K562 (cell line): ENCODE measurements around the gene SLC19A3.

Source experiments
- ATF2 ChIP-seq: sonication (generic); formaldehyde crosslinking; IDR thresholded peaks from 2 replicates; pipeline ENCODE4 v1.8.1; 2022; ENCODE audit warnings: missing genetic modification reagents
- EP300 ChIP-seq: IDR thresholded peaks from 2 replicates; pipeline ENCODE4 v1.6.1; 2012; ENCODE audit warnings: low read length, improper control_type of control experiment
- FOXK1 ChIP-seq: sonication (generic); formaldehyde crosslinking; IDR thresholded peaks from 2 replicates; pipeline ENCODE4 v1.8.0; 2022; ENCODE audit warnings: missing genetic modification reagents, mild to moderate bottlenecking, borderline replicate concordance
- MTF1 ChIP-seq: fragments of 250-450 bp; sonication (Bioruptor Pico); IDR thresholded peaks from 2 replicates; pipeline ENCODE4 v1.9.0; 2021; ENCODE audit warnings: moderate library complexity, mild to moderate bottlenecking, inconsistent platforms, borderline replicate concordance
- PHB2 ChIP-seq: fragments of 450-650 bp; IDR thresholded peaks from 2 replicates; pipeline ENCODE4 v1.6.1; 2017; ENCODE audit warnings: low read depth
- THAP7 ChIP-seq: fragments of 250-450 bp; sonication (Bioruptor Pico); IDR thresholded peaks from 2 replicates; pipeline ENCODE4 v1.5.0; 2021
- USF1 ChIP-seq: sonication (generic); formaldehyde crosslinking; IDR thresholded peaks from 2 replicates; pipeline ENCODE4 v1.9.0; 2022; ENCODE audit warnings: mild to moderate bottlenecking, missing genetic modification reagents
- ZBTB40 ChIP-seq, 2 experiments: fragments of 450-650 bp in 1 of 2; sonication (generic) in 1 of 2; formaldehyde crosslinking in 1 of 2; IDR thresholded peaks; 2 replicates each; pipeline versions ENCODE4 v1.7.1 to v1.9.0; 2016 to 2022; ENCODE audit warnings: inconsistent platforms in 1 of 2, mild to moderate bottlenecking in 1 of 2, missing genetic modification reagents in 1 of 2
- ZNF134 ChIP-seq: fragments of 250-450 bp; sonication (Bioruptor Pico); conservative IDR thresholded peaks from 2 replicates; pipeline ENCODE4 v1.4.0; 2020
- ZNF253 ChIP-seq: fragments of 250-450 bp; sonication (Bioruptor Pico); conservative IDR thresholded peaks from 2 replicates; pipeline ENCODE4 v1.6.1; 2021; ENCODE audit warnings: mild to moderate bottlenecking
- ZNF609 ChIP-seq: sonication (generic); formaldehyde crosslinking; IDR thresholded peaks from 2 replicates; pipeline ENCODE4 v1.8.1; 2023; ENCODE audit warnings: missing genetic modification reagents, mild to moderate bottlenecking, borderline replicate concordance

- no peak for TF ChIP-seq FOXK1 (CRISPR knock-in tag)
- TF ChIP-seq ZBTB40 (IDR thresholded peaks at IDR 0.05): no peak
- no peak for TF ChIP-seq ZBTB40 (CRISPR knock-in tag; IDR thresholded peaks at IDR 0.05)
- TF ChIP-seq USF1: no peak
- no peak for TF ChIP-seq ATF2 (CRISPR knock-in tag)
- no peak for TF ChIP-seq MTF1 (CRISPR knock-in tag)
- TF ChIP-seq ZNF134 (CRISPR knock-in tag): no peak
- no peak for TF ChIP-seq ZNF609 (CRISPR knock-in tag)
- TF ChIP-seq PHB2: no peak
- no peak for TF ChIP-seq THAP7 (CRISPR knock-in tag)
- no peak for TF ChIP-seq EP300
- TF ChIP-seq ZNF253: no peak
These were observed 39.9 kb downstream of the SLC19A3 start for GRCh38 chr2:227677928-227678327.
